HTR-8/SVneo (cell line): Measurements from ENCODE around the gene TMOD2.
A peak's percentile ranks its signal among the peaks of the same experiment; 100 is the strongest.
"Not testable (repeated sequence)": the region's sequence is repeated elsewhere in the genome, so short reads cannot be mapped to it uniquely, and the experiment has no call there.

Source experiments
- DNase-seq: peaks from one replicate; pipeline ENCODE4 v3.0.0; 2011; ENCODE audit warnings: low spot score, mixed read lengths; ENCODE audit not compliant: insufficient read length
- FAIRE-seq: peaks from 2 replicates; lab custom pipeline; 2011; peaks lifted over from hg19 to GRCh38; lab: Jason Lieb, UNC

TMOD2 gene

GRCh38 chr15:51768018-51768417, 16.6 kb downstream of the TMOD2 start:
- DNase-seq (no peak), FAIRE-seq (no peak)

- no peak for DNase-seq
- FAIRE-seq: no peak
Measured at GRCh38 chr15:51770902-51771301, 19.5 kb downstream of the TMOD2 start.

- FAIRE-seq (no peak), DNase-seq (no peak)
Measured at GRCh38 chr15:51771773-51772172, 20.4 kb downstream of the TMOD2 start.

GRCh38 chr15:51774916-51775315, 23.5 kb downstream of the TMOD2 start:
- no peak for FAIRE-seq
- no peak for DNase-seq

GRCh38 chr15:51775967-51776816, 24.8 kb downstream of the TMOD2 start:
- FAIRE-seq (peak; percentile 4), DNase-seq (peak; percentile 51)

- FAIRE-seq: no peak
- DNase-seq: peak; percentile 70
Measured at GRCh38 chr15:51776952-51777569, 25.7 kb downstream of the TMOD2 start.

GRCh38 chr15:51780636-51781035, 29.2 kb downstream of the TMOD2 start:
- no peak for FAIRE-seq

GRCh38 chr15:51781506-51781905, 30.1 kb downstream of the TMOD2 start:
- FAIRE-seq (no peak), DNase-seq (no peak)

More at GRCh38 chr15:51780636-51781035, 29.2 kb downstream of the TMOD2 start:
- DNase-seq: no peak

- no peak for FAIRE-seq
- peak; percentile 22 for DNase-seq
Measured at GRCh38 chr15:51782357-51782896, 31.0 kb downstream of the TMOD2 start.

GRCh38 chr15:51783967-51784366, 32.6 kb downstream of the TMOD2 start:
- FAIRE-seq (no peak), DNase-seq (no peak)

GRCh38 chr15:51787130-51787529, 35.7 kb downstream of the TMOD2 start:
- not testable (repeated sequence) for FAIRE-seq, DNase-seq

- not testable (repeated sequence) for FAIRE-seq, DNase-seq
Measured at GRCh38 chr15:51792474-51792873, 41.1 kb downstream of the TMOD2 start.

GRCh38 chr15:51793521-51794305, 42.3 kb downstream of the TMOD2 start:
- DNase-seq (no peak), FAIRE-seq (no peak)

- no peak for DNase-seq
- no peak for FAIRE-seq
Measured at GRCh38 chr15:51796847-51797401, 45.5 kb downstream of the TMOD2 start.

- no peak for FAIRE-seq
Measured at GRCh38 chr15:51798281-51798680, 46.9 kb downstream of the TMOD2 start.

GRCh38 chr15:51799282-51800252, 48.2 kb downstream of the TMOD2 start:
- FAIRE-seq: no peak
- no peak for DNase-seq

More at GRCh38 chr15:51798281-51798680, 46.9 kb downstream of the TMOD2 start:
- no peak for DNase-seq

GRCh38 chr15:51801391-51801835, 50.0 kb downstream of the TMOD2 start:
- DNase-seq (peak; percentile 29), FAIRE-seq (no peak)

GRCh38 chr15:51802593-51802992, 51.2 kb downstream of the TMOD2 start:
- FAIRE-seq (no peak), DNase-seq (no peak)

GRCh38 chr15:51803965-51804364, 52.6 kb downstream of the TMOD2 start:
- no peak for FAIRE-seq

More at GRCh38 chr15:51803965-51804364, 52.6 kb downstream of the TMOD2 start:
- DNase-seq: no peak
